Measurements from ENCODE around the gene CAST. TPM values are rescaled to one million over a fixed set of nuclear protein-coding genes. Genes with fewer than 3 reads are reported as not detected.

CAST gene
- total RNA-seq, 1 experiment from 2014 or later = 395 TPM

DNA sequence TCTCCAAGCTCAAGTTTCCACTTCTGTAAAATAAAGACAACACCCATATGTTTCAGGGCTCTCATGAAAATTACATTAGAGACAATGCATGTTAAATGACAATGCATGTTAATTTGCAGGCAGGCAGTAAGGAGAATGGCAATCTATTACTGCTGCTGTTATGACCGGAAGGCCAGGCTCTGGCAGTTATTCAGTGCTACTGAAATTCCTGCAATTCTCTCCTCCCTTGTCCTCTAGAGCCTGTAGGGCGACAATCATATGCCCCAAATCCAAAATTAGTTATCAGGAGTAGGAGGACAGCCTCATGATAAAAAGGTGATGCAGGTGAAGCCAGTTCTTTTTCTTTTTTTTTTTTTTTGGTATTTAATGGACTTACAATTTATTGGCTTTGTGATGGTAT lies 42.2 kb upstream of the CAST start:
- TF ChIP-seq CTCF (IDR thresholded peaks at IDR 0.05; ENCODE audit: unreplicated experiment) = no peak
- H3K4me1 Mint-ChIP-seq (ENCODE audit: low read depth, unreplicated experiment) = peaks cover 25% of the 10 kb centered on the region
- no peak overlapping the region for H3K27ac Mint-ChIP-seq (ENCODE audit: unreplicated experiment)
- H3K27me3 Mint-ChIP-seq (ENCODE audit: unreplicated experiment) = no peaks in the 10 kb centered on the region
- peaks cover 3% of the 10 kb centered on the region for H3K9me3 Mint-ChIP-seq (ENCODE audit: low read depth, unreplicated experiment)
- no peak for DNase-seq
- intact Hi-C loops (cut with micrococcal nuclease; ENCODE audit: unreplicated experiment) = no loop called here
- H3K4me3 Mint-ChIP-seq (ENCODE audit: low read depth, unreplicated experiment) = no peak overlapping the region
- peaks cover 10% of the 10 kb centered on the region for H3K36me3 Mint-ChIP-seq (ENCODE audit: insufficient read depth, unreplicated experiment)
- no TSS peak for BruUV-seq (replicated peaks)
- CTCF ChIA-PET = interaction anchor here (0.8 to 1.3 kb wide), 2 partner anchors 10 to 88 kb away, joined by 3 to 4 read pairs; no protein-coding TSS in a partner anchor

DNA sequence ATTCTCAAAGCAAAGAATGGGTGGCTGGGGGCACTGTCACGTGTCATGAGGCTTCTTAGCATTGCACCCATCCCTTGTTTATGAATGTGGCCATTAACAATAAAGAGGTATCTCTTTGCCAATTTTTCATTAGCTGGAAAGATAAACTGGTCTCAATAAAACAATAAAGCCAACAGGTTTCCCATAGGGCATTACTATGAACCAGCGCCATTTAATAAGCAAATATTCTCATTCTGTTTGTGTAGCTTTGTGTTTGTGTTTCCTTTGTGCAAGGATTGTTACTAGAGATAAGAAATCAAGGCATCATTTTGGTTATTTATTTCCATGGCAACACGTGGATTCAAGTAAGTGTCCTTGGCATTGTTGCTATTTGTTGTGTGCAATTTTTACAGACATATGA lies 37.6 kb upstream of the CAST start:
- TF ChIP-seq CTCF (IDR thresholded peaks at IDR 0.05; ENCODE audit: unreplicated experiment) = no peak
- Mint-ChIP-seq H3K36me3 (ENCODE audit: insufficient read depth, unreplicated experiment) (peaks cover 13% of the 10 kb centered on the region), H3K4me3 (ENCODE audit: low read depth, unreplicated experiment) (no peak overlapping the region), H3K4me1 (ENCODE audit: low read depth, unreplicated experiment) (peaks cover 49% of the 10 kb centered on the region), H3K9me3 (ENCODE audit: low read depth, unreplicated experiment) (peaks cover 3% of the 10 kb centered on the region), H3K27ac (ENCODE audit: unreplicated experiment) (no peak overlapping the region), H3K27me3 (ENCODE audit: unreplicated experiment) (no peaks in the 10 kb centered on the region)
- BruUV-seq (replicated peaks) = no TSS peak
- no peak for DNase-seq
- CTCF ChIA-PET = no interaction called here
- intact Hi-C loops (cut with micrococcal nuclease; ENCODE audit: unreplicated experiment) = no loop called here

GRCh38 chr5:96625365-96625764 lies 36.8 kb upstream of the CAST start:
- peaks cover 13% of the 10 kb centered on the region for H3K36me3 Mint-ChIP-seq (ENCODE audit: insufficient read depth, unreplicated experiment)
- BruUV-seq (replicated peaks) = no TSS peak
- peaks cover 3% of the 10 kb centered on the region for H3K9me3 Mint-ChIP-seq (ENCODE audit: low read depth, unreplicated experiment)
- peaks cover 57% of the 10 kb centered on the region for H3K4me1 Mint-ChIP-seq (ENCODE audit: low read depth, unreplicated experiment)
- CTCF ChIA-PET = interaction anchor here (1.9 to 2.1 kb wide), 2 partner anchors 11 to 32 kb away, joined by 5 to 9 read pairs; no protein-coding TSS in a partner anchor
- no peaks in the 10 kb centered on the region for H3K27me3 Mint-ChIP-seq (ENCODE audit: unreplicated experiment)
- no peak overlapping the region for H3K27ac Mint-ChIP-seq (ENCODE audit: unreplicated experiment)
- no peak for DNase-seq
- intact Hi-C loops (cut with micrococcal nuclease; ENCODE audit: unreplicated experiment) = loop anchor here (5.0 kb wide), 2 partner anchors 62 to 107 kb away; no protein-coding TSS in a partner anchor
- TF ChIP-seq CTCF (IDR thresholded peaks at IDR 0.05; ENCODE audit: unreplicated experiment) = no peak
- no peak overlapping the region for H3K4me3 Mint-ChIP-seq (ENCODE audit: low read depth, unreplicated experiment)

GRCh38 chr5:96626956-96627355 lies 35.2 kb upstream of the CAST start:
- peaks cover 68% of the 10 kb centered on the region for H3K4me1 Mint-ChIP-seq (ENCODE audit: low read depth, unreplicated experiment)
- TF ChIP-seq CTCF (IDR thresholded peaks at IDR 0.05; ENCODE audit: unreplicated experiment) = no peak
- peak overlapping the region; percentile 57 for H3K4me3 Mint-ChIP-seq (ENCODE audit: low read depth, unreplicated experiment)
- H3K27ac Mint-ChIP-seq (ENCODE audit: unreplicated experiment) = peak overlapping the region; percentile 93
- no peaks in the 10 kb centered on the region for H3K9me3 Mint-ChIP-seq (ENCODE audit: low read depth, unreplicated experiment)
- BruUV-seq (replicated peaks) = no TSS peak
- no peak for DNase-seq
- H3K36me3 Mint-ChIP-seq (ENCODE audit: insufficient read depth, unreplicated experiment) = peaks cover 13% of the 10 kb centered on the region
- CTCF ChIA-PET = interaction anchor here (0.6 to 2.1 kb wide), 6 partner anchors 13 to 75 kb away, joined by 3 to 9 read pairs (median 4); no protein-coding TSS in a partner anchor
- intact Hi-C loops (cut with micrococcal nuclease; ENCODE audit: unreplicated experiment) = loop anchor here (1.0 to 5.0 kb wide), 5 partner anchors 13 to 105 kb away; no protein-coding TSS in a partner anchor
- H3K27me3 Mint-ChIP-seq (ENCODE audit: unreplicated experiment) = no peaks in the 10 kb centered on the region
